H1 (cell line): Measurements from ENCODE around the gene KIF26B. TPM values are rescaled to one million over a fixed set of nuclear protein-coding genes. Genes with fewer than 3 reads are reported as not detected.
A peak's percentile ranks its signal among the peaks of the same experiment; 100 is the strongest.

ENCODE experiments used
- CTCF ChIA-PET: fragments of 300-600 bp; sonication (Branson Sonifier 250); formaldehyde crosslinking; loops from one replicate; lab custom pipeline; 2021; ENCODE audit not compliant: partially characterized antibody; lab: Charles Lee
- POLR2A ChIA-PET: fragments of 300-600 bp; sonication (Branson Sonifier 250); formaldehyde crosslinking; loops from one replicate; lab custom pipeline; 2021; ENCODE audit warnings: inconsistent platforms; ENCODE audit not compliant: partially characterized antibody; lab: Charles Lee
- DNase-seq, 2 experiments: peaks; one replicate each; pipeline versions ENCODE4 v3.0.0 to v3.0.0-alpha.2; 2010 to 2022; ENCODE audit warnings: low spot score in 2 of 2, low read depth in 1 of 2, mixed read lengths in 1 of 2
- FAIRE-seq: peaks from 2 replicates; lab custom pipeline; 2011; peaks lifted over from hg19 to GRCh38; lab: Jason Lieb, UNC
- H2AFZ ChIP-seq: 2 replicates; pipeline ENCODE4 v1.8.1; 2012; ENCODE audit warnings: low read length, inconsistent platforms
- H2AK5ac ChIP-seq: 2 replicates; pipeline ENCODE4 v1.6.1; 2013; ENCODE audit warnings: low read depth, low read length
- H2BK120ac ChIP-seq: replicated peaks from 2 replicates; pipeline ENCODE3; 2013; ENCODE audit warnings: low read depth, low read length, inconsistent platforms
- H2BK12ac ChIP-seq: 2 replicates; pipeline ENCODE4 v1.6.1; 2013; ENCODE audit warnings: low read depth, low read length
- H2BK15ac ChIP-seq: 2 replicates; pipeline ENCODE4 v1.6.1; 2013; ENCODE audit warnings: low read length
- H2BK20ac ChIP-seq: 2 replicates; pipeline ENCODE4 v1.6.1; 2013; ENCODE audit warnings: low read length
- H2BK5ac ChIP-seq: 2 replicates; pipeline ENCODE4 v1.6.1; 2013; ENCODE audit warnings: low read depth, low read length
- H3K14ac ChIP-seq: 2 replicates; pipeline ENCODE4 v1.6.1; 2013; ENCODE audit warnings: inconsistent platforms; ENCODE audit not compliant: insufficient read length
- H3K18ac ChIP-seq: 2 replicates; pipeline ENCODE4 v1.6.1; 2013; ENCODE audit warnings: low read length; ENCODE audit errors: extremely low read depth
- H3K23ac ChIP-seq: 2 replicates; pipeline ENCODE4 v1.6.1; 2013; ENCODE audit warnings: inconsistent platforms; ENCODE audit not compliant: insufficient read length
- H3K23me2 ChIP-seq: 2 replicates; pipeline ENCODE4 v1.6.1; 2013; ENCODE audit warnings: low read depth, low read length
- H3K27ac ChIP-seq: 2 replicates; pipeline ENCODE4 v1.6.1; 2011; ENCODE audit warnings: low read depth, low read length, inconsistent platforms
- H3K27me3 ChIP-seq, 4 experiments: replicated peaks in 1 of 4; 1 replicate in 1 of 4; 2 replicates in 3 of 4; pipeline versions ENCODE4 v1.6.1 to v1.8.1; 2011 to 2013; ENCODE audit warnings: low read length in 3 of 4, mild to moderate bottlenecking in 3 of 4, inconsistent platforms in 2 of 4, mixed read lengths in 2 of 4, moderate library complexity in 1 of 4; ENCODE audit not compliant: control insufficient read depth in 3 of 4, insufficient read depth in 3 of 4; ENCODE audit errors: extremely low read depth in 1 of 4
- H3K36me3 ChIP-seq, 4 experiments: 2 replicates each; pipeline versions ENCODE4 v1.6.1 to v1.8.1; 2011 to 2013; ENCODE audit warnings: mild to moderate bottlenecking in 4 of 4, low read length in 3 of 4, moderate library complexity in 2 of 4, control low read depth in 1 of 4, inconsistent platforms in 1 of 4; ENCODE audit not compliant: insufficient read depth in 4 of 4, control insufficient read depth in 2 of 4
- H3K4ac ChIP-seq: replicated peaks from 2 replicates; pipeline ENCODE3; 2013; ENCODE audit warnings: low read length, low read depth, mixed read lengths, inconsistent platforms; ENCODE audit not compliant: insufficient read length
- H3K4me1 ChIP-seq, 4 experiments: replicated peaks in 1 of 4; 1 replicate in 1 of 4; 2 replicates in 3 of 4; pipeline versions ENCODE4 v1.6.1 to v1.8.1; 2011 to 2013; ENCODE audit warnings: low read length in 3 of 4, inconsistent platforms in 2 of 4, mixed read lengths in 1 of 4; ENCODE audit not compliant: insufficient read depth in 4 of 4, control insufficient read depth in 3 of 4
- H3K4me2 ChIP-seq, 2 experiments: 2 replicates each; pipeline versions ENCODE4 v1.6.1 to v1.8.1; 2011 to 2013; ENCODE audit warnings: low read depth in 2 of 2, low read length in 2 of 2, control low read depth in 1 of 2, inconsistent platforms in 1 of 2, mild to moderate bottlenecking in 1 of 2; ENCODE audit not compliant: insufficient read depth in 1 of 2
- H3K4me3 ChIP-seq, 4 experiments: fragments of 200-600, 300-600 bp in 1 of 4; sonication (generic), shearing (Covaris generic), sonication (Bioruptor Twin) in 1 of 4; 2 replicates each; pipeline versions ENCODE4 v1.5.1 to v1.8.1; 2011 to 2016; ENCODE audit warnings: low read length in 4 of 4, low read depth in 3 of 4, control low read depth in 2 of 4, inconsistent platforms in 2 of 4, mild to moderate bottlenecking in 2 of 4, mixed read lengths in 1 of 4, moderate library complexity in 1 of 4; ENCODE audit not compliant: insufficient read depth in 2 of 4; ENCODE audit errors: extremely low read depth in 1 of 4
- H3K56ac ChIP-seq: replicated peaks from 2 replicates; pipeline ENCODE3; 2013; ENCODE audit warnings: low read depth, mild to moderate bottlenecking, mixed read lengths, low read length, inconsistent platforms; ENCODE audit not compliant: insufficient read length
- H3K79me1 ChIP-seq: 2 replicates; pipeline ENCODE4 v1.6.1; 2013; ENCODE audit warnings: low read depth, low read length, control low read depth
- H3K79me2 ChIP-seq, 2 experiments: 2 replicates each; pipeline versions ENCODE4 v1.6.1 to v1.8.1; 2012 to 2013; ENCODE audit warnings: low read length in 2 of 2, mild to moderate bottlenecking in 2 of 2, inconsistent platforms in 1 of 2; ENCODE audit not compliant: insufficient read depth in 2 of 2, control insufficient read depth in 1 of 2
- H3K9ac ChIP-seq, 4 experiments: replicated peaks in 1 of 4; 1 replicate in 1 of 4; 2 replicates in 3 of 4; pipeline versions ENCODE4 v1.6.1 to v1.8.1; 2011 to 2013; ENCODE audit warnings: low read depth in 3 of 4, low read length in 3 of 4, control low read depth in 2 of 4, mild to moderate bottlenecking in 2 of 4, moderate library complexity in 2 of 4, inconsistent platforms in 1 of 4; ENCODE audit errors: extremely low read depth in 1 of 4
- H3K9me3 ChIP-seq, 2 experiments: 2 replicates each; pipeline versions ENCODE4 v1.6.1 to v1.8.1; 2012 to 2013; ENCODE audit warnings: mild to moderate bottlenecking in 2 of 2, moderate library complexity in 2 of 2, control low read depth in 1 of 2, inconsistent platforms in 1 of 2, low read depth in 1 of 2, low read length in 1 of 2, mixed read lengths in 1 of 2; ENCODE audit not compliant: insufficient read depth in 2 of 2
- H4K20me1 ChIP-seq, 2 experiments: replicated peaks in 1 of 2; 2 replicates each; pipeline versions ENCODE3 to v1.8.1; 2011 to 2013; ENCODE audit warnings: inconsistent platforms in 2 of 2, low read length in 2 of 2, mild to moderate bottlenecking in 1 of 2; ENCODE audit not compliant: insufficient read depth in 2 of 2, control insufficient read depth in 1 of 2
- H4K5ac ChIP-seq: 2 replicates; pipeline ENCODE4 v1.6.1; 2013; ENCODE audit warnings: low read length, low read depth, mixed read lengths, inconsistent platforms; ENCODE audit not compliant: insufficient read length
- H4K8ac ChIP-seq: 2 replicates; pipeline ENCODE4 v1.8.0; 2013; ENCODE audit warnings: mild to moderate bottlenecking, moderate library complexity, low read length, inconsistent platforms; ENCODE audit not compliant: insufficient read depth; ENCODE audit errors: extremely low read depth
- H4K91ac ChIP-seq: replicated peaks from 2 replicates; pipeline ENCODE3; 2013; ENCODE audit warnings: low read length, mixed read lengths, inconsistent platforms; ENCODE audit not compliant: insufficient read length
- ATF2 ChIP-seq: IDR thresholded peaks from 2 replicates; pipeline ENCODE4 v1.6.1; 2012; ENCODE audit warnings: low read length, inconsistent platforms
- CTCF ChIP-seq, 3 experiments: IDR thresholded peaks; 1 replicate in 2 of 3; 2 replicates in 1 of 3; pipeline versions ENCODE4 v1.5.1 to v1.6.1; 2011; ENCODE audit warnings: low read length in 3 of 3, mild to moderate bottlenecking in 3 of 3, inconsistent platforms in 2 of 3, low read depth in 1 of 3, moderate library complexity in 1 of 3; ENCODE audit not compliant: insufficient read depth in 1 of 3; ENCODE audit errors: control extremely low read depth in 1 of 3
- FOSL1 ChIP-seq: IDR thresholded peaks from 2 replicates; pipeline ENCODE4 v1.6.1; 2011; ENCODE audit warnings: mild to moderate bottlenecking, low read depth, low read length, moderate library complexity; ENCODE audit not compliant: insufficient read depth
- GABPA ChIP-seq: IDR thresholded peaks from 2 replicates; pipeline ENCODE4 v1.6.1; 2011; ENCODE audit warnings: mild to moderate bottlenecking, low read length, moderate library complexity, borderline replicate concordance; ENCODE audit not compliant: insufficient read depth
- JUND ChIP-seq: IDR thresholded peaks from 2 replicates; pipeline ENCODE4 v1.6.1; 2011; ENCODE audit warnings: mild to moderate bottlenecking, improper control_type of control experiment, low read length
- POU5F1 ChIP-seq: IDR thresholded peaks from 2 replicates; pipeline ENCODE4 v1.6.1; 2011; ENCODE audit warnings: low read depth, mild to moderate bottlenecking, low read length, moderate library complexity
- TBP ChIP-seq: IDR thresholded peaks from 2 replicates; pipeline ENCODE4 v1.6.1; 2011; ENCODE audit warnings: low read depth, low read length, improper control_type of control experiment
- WGBS, 2 experiments: shearing (Covaris generic) in 1 of 2; methylation state at CpG; one replicate each; pipeline versions ENCODE4 v1.1.6 to v1.1.7; 2013 to 2015; ENCODE audit warnings: low lambda C conversion rate in 2 of 2, mixed read lengths in 2 of 2, inconsistent platforms in 1 of 2, low coverage in 1 of 2, missing lambda C conversion rate in 1 of 2; ENCODE audit not compliant: insufficient replicate concordance in 2 of 2, insufficient coverage in 1 of 2, insufficient read length in 1 of 2; ENCODE audit errors: extremely low coverage in 1 of 2, missing lambda C conversion rate in 1 of 2; 5-methylcytosine and 5-hydroxymethylcytosine counted together
- polyA plus RNA-seq, 7 experiments: library from polyadenylated mRNA; depleted of rRNA in 3 of 7; stranded (reverse) in 5 of 7; unstranded in 2 of 7; fragments of >200 nt in 5 of 7; fragments of 200-250 nt in 2 of 7; gene quantifications; 1 replicate in 5 of 7; 2 replicates in 1 of 7; 4 replicates in 1 of 7; pipeline versions ENCODE4 v1.2.1 to v1.2.3, GENCODE V29; 2011 to 2013; ENCODE audit warnings: missing spikeins in 2 of 7, mixed read lengths in 2 of 7
- total RNA-seq: library from RNA; stranded (reverse); fragmentation: NEBNext Ultra II Directional; extraction: Animal tissue kit (Norgen Biotek cat#: 25700); gene quantifications from 2 replicates; pipeline ENCODE4 v1.2.1, GENCODE V29; 2021
- TF ChIP-seq, protein P1 (sequence below): IDR thresholded peaks from 2 replicates; pipeline ENCODE4 v1.6.1; 2011; ENCODE audit warnings: low read length, improper control_type of control experiment

KIF26B gene
- total and polyA plus RNA-seq, 2 of the 8 experiments (the other 6 are each of a cell fraction or from before 2014, with no cell fraction given): 0.06 to 0.28 TPM

GRCh38 chr1:245278846-245279245 is 124.1 kb downstream of the KIF26B start:
- Histone ChIP-seq H2BK120ac (no peak overlapping the region), H2BK20ac (no peak overlapping the region), H2AFZ (no peak overlapping the region), H3K9me3 (peaks cover 0 to 3% of the 10 kb centered on the region in 2 experiments; a peak in 1 of 4 replicates), H3K56ac (no peak overlapping the region), H3K4ac (no peak overlapping the region), H4K8ac (no peak overlapping the region), H2BK5ac (no peak overlapping the region), H3K27ac (no peak overlapping the region), H3K23me2 (no peaks in the 10 kb centered on the region), H3K36me3 (no peaks in the 10 kb centered on the region), H3K18ac (no peak overlapping the region), H3K9ac (no peak overlapping the region), H2AK5ac (no peak overlapping the region), H2BK15ac (no peak overlapping the region), H3K79me1 (no peaks in the 10 kb centered on the region), H4K5ac (no peak overlapping the region), H4K20me1 (no peaks in the 10 kb centered on the region), H3K14ac (no peak overlapping the region), H3K27me3 (no peaks in the 10 kb centered on the region), H3K23ac (no peak overlapping the region), H3K4me3 (no peak overlapping the region), H4K91ac (no peak overlapping the region), H3K4me1 (no peaks in the 10 kb centered on the region), H3K79me2 (no peaks in the 10 kb centered on the region), H3K4me2 (no peak overlapping the region), H2BK12ac (peak overlapping the region; percentile 68; the same call in 1 of the 2 replicates)
- DNase-seq (no peak), FAIRE-seq (no peak)
- 85% methylated on average over 4 of the region's 4 CpGs; no CpG with 5 or more reads in 1 of the 2 experiments for WGBS, 2 experiments
- POLR2A ChIA-PET: no interaction called here
- CTCF ChIA-PET: interaction anchor here (0.6 to 2.8 kb wide), 8 partner anchors 11 to 421 kb away, joined by 3 to 13 read pairs (median 4); no protein-coding TSS in a partner anchor
- no peak for TF ChIP-seq TBP
- no peak for TF ChIP-seq FOSL1
- no peak for TF ChIP-seq JUND
- TF ChIP-seq, protein P1, sequence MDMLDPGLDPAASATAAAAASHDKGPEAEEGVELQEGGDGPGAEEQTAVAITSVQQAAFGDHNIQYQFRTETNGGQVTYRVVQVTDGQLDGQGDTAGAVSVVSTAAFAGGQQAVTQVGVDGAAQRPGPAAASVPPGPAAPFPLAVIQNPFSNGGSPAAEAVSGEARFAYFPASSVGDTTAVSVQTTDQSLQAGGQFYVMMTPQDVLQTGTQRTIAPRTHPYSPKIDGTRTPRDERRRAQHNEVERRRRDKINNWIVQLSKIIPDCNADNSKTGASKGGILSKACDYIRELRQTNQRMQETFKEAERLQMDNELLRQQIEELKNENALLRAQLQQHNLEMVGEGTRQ: no peak
- TF ChIP-seq GABPA: no peak
- TF ChIP-seq POU5F1: no peak
- no peak for TF ChIP-seq ATF2
- TF ChIP-seq CTCF (IDR thresholded peaks at IDR 0.05; ENCODE audit: control extremely low read depth in 1 of 3, insufficient read depth in 1 of 3, low read depth in 1 of 3, low read length in 3 of 3): no peak
